GM20000 (cell line): ENCODE measurements around the gene KIFAP3.
A peak's percentile ranks its signal among the peaks of the same experiment; 100 is the strongest.
"Not testable (repeated sequence)": the region's sequence is repeated elsewhere in the genome, so short reads cannot be mapped to it uniquely, and the experiment has no call there.

Source experiments
- DNase-seq: peaks from one replicate; pipeline ENCODE4 v3.0.0; 2012; ENCODE audit warnings: low spot score
- TF ChIP-seq, protein P1 (sequence below): IDR thresholded peaks from 2 replicates; pipeline ENCODE4 v1.5.1; 2012; ENCODE audit warnings: mild to moderate bottlenecking, control low read depth; ENCODE audit errors: extremely low read depth, missing control alignments

KIFAP3 gene

DNA sequence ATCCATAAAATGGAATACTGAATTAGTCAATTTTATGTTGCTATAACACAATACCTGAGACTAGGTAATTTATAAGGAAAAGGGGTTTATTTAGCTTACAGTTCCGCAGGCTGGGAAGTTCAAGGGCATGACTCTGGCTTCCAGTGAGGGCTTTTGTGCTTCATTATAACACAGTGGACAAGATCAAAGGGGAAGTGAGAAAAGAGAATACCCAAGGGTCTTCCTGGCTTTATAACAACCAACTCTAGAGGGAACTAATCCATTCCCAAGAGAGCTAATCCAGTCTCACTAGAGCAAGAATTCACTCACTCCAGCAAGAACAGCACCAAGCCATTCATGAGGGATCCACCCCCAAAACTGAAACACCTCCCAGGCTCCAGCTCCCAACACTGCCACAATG lies 3.1 kb downstream of the KIFAP3 start:
- DNase-seq = no peak
- TF ChIP-seq, protein P1, sequence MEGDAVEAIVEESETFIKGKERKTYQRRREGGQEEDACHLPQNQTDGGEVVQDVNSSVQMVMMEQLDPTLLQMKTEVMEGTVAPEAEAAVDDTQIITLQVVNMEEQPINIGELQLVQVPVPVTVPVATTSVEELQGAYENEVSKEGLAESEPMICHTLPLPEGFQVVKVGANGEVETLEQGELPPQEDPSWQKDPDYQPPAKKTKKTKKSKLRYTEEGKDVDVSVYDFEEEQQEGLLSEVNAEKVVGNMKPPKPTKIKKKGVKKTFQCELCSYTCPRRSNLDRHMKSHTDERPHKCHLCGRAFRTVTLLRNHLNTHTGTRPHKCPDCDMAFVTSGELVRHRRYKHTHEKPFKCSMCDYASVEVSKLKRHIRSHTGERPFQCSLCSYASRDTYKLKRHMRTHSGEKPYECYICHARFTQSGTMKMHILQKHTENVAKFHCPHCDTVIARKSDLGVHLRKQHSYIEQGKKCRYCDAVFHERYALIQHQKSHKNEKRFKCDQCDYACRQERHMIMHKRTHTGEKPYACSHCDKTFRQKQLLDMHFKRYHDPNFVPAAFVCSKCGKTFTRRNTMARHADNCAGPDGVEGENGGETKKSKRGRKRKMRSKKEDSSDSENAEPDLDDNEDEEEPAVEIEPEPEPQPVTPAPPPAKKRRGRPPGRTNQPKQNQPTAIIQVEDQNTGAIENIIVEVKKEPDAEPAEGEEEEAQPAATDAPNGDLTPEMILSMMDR = no peak

DNA sequence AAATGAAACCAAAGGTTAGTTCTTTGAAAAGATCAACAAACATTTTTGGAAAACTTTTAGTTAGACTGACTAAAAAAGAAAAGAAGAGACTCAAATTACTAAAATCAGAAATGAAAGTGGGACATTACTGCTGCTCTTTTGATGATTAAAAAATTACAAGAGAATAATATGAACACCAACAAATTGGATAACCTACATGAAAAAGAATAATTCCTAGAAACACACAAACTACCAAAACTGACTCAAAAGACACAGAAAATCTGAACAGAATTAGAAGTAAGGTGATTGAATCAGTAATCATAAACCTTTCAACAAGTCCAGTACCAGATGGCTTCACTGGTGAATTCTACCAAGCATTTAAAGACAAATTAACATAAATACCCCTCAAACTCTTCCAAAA lies 5.6 kb downstream of the KIFAP3 start:
- no peak for DNase-seq
- TF ChIP-seq, protein P1 = no peak

DNA sequence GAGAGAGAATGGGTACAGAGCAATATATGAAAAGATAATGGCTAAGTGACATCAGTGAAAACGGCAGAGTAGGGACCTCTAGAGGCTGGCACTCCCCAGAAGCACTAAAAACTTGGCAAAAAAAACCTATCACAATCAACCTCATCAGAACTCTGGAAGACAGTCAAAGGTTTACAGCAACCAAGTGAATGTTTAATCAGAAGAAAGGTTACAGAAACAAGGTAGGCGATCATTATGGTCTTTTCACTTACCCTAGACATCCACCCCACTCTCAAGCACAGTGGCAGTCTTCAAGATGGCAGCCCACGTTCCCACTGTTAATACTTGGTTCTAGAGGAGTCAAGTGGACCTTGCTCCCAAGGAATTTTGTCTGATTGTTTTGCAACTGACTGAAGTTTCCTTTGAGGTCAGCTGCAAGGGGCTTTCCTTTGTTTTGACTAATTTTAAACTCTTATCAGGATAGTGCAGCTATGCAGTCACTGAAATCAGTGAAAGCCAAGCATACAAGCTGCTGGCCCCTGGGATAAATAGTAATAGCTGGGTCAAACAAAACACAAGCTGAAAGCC lies 7.2 kb downstream of the KIFAP3 start:
- TF ChIP-seq, protein P1 = no peak
- DNase-seq = peak; percentile 1

DNA sequence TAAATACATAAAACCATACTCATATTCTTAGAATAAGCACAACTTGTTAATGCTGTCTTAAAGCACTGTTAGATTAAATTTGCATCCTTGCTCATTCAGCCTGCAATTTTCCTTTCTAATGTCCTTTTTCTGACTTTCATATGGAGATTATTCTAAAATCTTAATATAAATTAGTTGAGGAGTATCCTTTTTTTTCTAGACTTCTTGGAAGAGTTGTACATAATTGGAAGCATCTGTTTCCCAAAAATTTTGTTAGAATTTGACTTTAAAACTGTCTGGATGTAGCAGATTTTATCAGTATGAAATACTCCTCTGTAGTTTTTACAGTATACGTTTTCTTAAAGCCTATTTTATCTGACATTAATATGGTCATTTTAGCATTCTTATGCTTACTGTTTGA lies 9.7 kb downstream of the KIFAP3 start:
- DNase-seq = no peak
- TF ChIP-seq, protein P1 = no peak

DNA sequence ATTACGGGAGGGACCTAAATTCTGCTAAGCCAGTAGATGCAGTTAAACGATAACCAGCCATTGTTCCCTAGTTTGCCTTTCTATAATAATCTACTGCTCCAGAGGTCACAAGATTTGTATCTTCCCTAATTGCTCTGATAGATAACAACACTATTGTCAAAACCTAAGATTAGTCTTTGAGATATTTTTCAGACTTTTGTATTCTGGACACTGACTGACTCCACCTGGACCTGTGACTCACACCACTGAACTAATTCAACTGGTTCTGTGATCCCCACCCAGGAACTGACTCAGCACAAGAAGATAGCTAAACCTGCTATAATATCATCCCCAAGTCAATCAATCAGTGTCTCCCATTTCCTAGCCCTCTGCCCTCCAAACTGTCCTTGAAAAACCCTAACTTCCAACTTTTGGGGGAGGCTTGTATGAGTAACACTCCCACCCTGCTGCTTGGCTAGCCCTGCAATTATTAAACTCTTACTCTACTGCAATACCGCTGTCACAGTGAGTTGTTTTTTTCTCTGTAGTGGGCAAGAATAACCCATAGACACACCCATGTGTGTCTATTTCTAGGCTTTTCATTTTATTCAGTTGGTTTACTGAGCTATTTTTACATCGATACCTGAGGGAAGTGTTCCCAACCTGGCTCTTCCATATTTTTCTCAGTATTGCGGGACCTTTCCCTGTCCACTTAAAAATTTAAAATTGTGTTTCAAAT lies 11.2 kb downstream of the KIFAP3 start:
- TF ChIP-seq, protein P1 = no peak
- no peak for DNase-seq

DNA sequence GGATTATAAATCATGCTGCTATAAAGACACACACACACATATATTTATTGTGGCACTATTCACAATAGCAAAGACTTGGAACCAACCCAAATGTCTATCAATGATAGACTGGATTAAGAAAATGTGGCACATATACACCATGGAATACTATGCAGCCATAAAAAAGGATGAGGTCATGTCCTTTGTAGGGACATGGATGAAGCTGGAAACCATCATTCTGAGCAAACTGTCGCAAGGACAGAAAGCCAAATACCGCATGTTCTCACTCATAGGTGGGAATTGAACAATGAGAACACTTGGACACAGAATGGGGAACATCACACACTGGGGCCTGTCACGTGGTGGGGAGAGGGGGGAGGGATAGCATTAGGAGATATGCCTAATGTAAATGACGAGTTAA lies 12.8 kb downstream of the KIFAP3 start:
- not testable (repeated sequence) for DNase-seq

DNA sequence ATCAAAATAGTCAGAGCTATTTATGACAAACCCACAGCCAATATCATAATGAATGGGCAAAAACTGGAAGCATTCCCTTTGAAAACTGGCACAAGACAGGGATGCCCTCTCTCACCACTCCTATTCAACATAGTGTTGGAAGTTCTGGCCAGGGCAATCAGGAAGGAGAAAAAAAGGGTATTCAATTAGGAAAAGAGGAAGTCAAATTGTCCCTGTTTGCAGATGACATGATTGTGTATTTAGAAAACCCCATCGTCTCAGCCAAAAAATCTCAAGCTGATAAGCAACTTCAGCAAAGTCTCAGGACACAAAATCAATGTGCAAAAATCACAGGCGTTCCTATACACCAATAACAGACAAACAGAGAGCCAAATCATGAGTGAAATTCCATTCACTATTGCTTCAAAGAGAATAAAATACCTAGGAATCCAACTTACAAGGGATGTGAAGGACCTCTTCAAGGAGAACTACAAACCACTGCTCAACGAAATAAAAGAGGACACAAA lies 14.4 kb downstream of the KIFAP3 start:
- not testable (repeated sequence) for DNase-seq

DNA sequence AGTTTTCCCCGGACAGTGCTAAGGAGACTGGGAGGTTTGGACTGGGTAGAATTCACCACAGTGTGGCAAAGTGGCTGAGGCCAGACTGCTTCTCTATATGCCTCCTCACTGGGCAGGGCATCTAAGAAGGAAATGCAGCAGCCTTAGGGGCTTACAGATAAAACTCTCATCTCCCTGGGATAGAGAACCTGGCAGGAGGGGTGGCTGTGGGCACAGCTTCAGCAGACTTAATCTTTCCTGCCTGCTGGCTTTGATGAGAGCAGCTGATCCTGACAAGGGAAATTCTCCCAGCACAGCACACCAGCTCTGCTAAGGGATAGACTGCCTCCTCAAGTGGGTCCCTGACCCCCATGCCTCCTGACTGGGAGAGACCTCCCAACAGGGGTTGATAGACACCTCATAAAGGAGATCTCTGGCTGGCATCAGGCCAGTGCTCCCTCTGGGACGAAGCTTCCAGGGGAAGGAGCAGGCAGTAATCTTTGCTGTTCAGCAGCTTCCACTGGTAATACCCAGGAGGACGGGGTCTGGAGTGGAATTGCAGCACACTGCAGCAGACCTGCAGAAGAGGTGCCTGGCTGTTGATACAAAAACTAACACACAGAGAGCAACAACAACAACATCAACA lies 25.2 kb downstream of the KIFAP3 start:
- TF ChIP-seq, protein P1 = no peak
- DNase-seq = no peak
